Lower leg skin (tissue), 3 donors: Measurements from ENCODE around the gene TSPAN33.

Experiments
- POLR2A ChIP-seq, 2 donors: fragments of 450-650 bp; IDR thresholded peaks; one replicate each; pipeline ENCODE4 v1.6.1; 2016 to 2017; ENCODE audit warnings: antibody characterized with exemption in 2 of 2, mild to moderate bottlenecking in 1 of 2, moderate library complexity in 1 of 2
- TF ChIP-seq, protein P1 (sequence below), 3 donors: fragments of 450-650 bp; IDR thresholded peaks; one replicate each; pipeline ENCODE4 v1.5.1; 2016; ENCODE audit warnings: antibody characterized with exemption in 3 of 3, mild to moderate bottlenecking in 3 of 3, moderate library complexity in 2 of 3

DNA sequence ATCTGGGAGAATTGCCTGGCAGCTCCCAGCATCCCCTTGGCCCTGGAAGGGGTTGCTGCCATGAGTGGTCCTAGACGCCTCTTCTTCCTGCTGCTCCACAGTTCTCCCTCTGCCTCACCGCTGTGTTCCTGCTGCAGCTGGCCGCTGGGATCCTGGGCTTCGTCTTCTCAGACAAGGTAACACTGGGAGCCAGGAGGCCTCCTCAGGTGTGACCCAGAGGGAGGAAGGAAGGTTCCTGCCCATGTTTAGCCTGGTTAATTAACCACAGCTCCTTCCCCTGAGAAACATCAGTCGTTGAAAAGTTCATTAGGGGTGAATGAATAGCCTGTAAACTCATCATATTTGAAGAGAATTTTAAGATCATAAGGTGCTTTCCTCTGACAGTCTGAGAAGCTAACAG, 18.2 kb downstream of the TSPAN33 start:
- TF ChIP-seq, protein P1, sequence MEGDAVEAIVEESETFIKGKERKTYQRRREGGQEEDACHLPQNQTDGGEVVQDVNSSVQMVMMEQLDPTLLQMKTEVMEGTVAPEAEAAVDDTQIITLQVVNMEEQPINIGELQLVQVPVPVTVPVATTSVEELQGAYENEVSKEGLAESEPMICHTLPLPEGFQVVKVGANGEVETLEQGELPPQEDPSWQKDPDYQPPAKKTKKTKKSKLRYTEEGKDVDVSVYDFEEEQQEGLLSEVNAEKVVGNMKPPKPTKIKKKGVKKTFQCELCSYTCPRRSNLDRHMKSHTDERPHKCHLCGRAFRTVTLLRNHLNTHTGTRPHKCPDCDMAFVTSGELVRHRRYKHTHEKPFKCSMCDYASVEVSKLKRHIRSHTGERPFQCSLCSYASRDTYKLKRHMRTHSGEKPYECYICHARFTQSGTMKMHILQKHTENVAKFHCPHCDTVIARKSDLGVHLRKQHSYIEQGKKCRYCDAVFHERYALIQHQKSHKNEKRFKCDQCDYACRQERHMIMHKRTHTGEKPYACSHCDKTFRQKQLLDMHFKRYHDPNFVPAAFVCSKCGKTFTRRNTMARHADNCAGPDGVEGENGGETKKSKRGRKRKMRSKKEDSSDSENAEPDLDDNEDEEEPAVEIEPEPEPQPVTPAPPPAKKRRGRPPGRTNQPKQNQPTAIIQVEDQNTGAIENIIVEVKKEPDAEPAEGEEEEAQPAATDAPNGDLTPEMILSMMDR (IDR thresholded peaks at IDR 0.05) = no peak
- TF ChIP-seq POLR2A (IDR thresholded peaks at IDR 0.05) = no peak
